ENCODE measurements around the gene ACOT7.
"Not testable (repeated sequence)": the region's sequence is repeated elsewhere in the genome, so short reads cannot be mapped to it uniquely, and the experiment has no call there.

ACOT7 gene

GRCh38 chr1:6373961-6374720 lies 19.4 kb downstream of the ACOT7 start:
- no peak for DNase-seq
- intact Hi-C loops (cut with DNase I), result no loop called here

DNA sequence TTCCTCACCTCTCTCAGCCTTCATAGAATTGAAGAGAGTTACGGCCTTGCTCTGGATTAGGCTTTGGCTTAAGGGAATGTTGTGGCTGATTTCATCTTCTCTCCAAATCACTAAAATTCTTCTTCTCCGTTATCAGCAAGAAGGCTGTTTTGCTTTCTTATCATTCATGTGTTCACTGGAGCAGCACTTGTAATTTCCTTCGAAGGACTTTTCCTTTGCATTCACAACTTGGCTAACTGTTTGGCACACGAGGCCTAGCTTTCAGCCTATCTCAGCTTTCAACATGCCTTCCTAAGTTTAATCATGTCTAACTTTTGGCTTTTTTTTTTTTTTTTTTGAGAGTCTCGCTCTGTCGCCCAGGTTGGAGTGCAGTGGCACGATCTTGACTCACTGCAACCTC lies 21.3 kb downstream of the ACOT7 start:
- DNase-seq; intact Hi-C loops (cut with DNase I): not testable (repeated sequence)

DNA sequence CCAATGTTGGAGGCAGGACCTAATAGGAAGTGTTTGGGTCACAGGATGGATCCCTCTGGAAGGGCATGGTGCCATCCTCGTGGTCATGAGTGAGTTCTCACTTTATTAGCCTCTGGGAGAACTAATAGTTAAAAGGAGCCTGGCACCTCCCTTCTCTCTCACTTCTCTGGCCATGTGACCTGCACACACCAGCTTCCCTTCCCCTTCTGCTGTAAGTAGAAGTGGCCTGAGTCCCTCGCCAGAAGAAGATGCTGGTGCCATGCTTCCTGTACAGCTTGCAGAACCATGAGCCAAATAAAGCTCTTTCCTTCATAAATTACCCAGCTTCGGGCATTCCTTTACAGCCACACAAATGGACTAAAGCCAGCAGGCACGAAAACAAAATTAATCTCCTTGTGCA lies 23.6 kb downstream of the ACOT7 start:
- intact Hi-C loops (cut with DNase I), result no loop called here
- DNase-seq, result no peak

GRCh38 chr1:6367381-6368012 lies 26.1 kb downstream of the ACOT7 start:
- peak in 13 of 42 donors; percentile 16 to 62 (median 36) for DNase-seq
- intact Hi-C loops (cut with DNase I), result no loop called here

DNA sequence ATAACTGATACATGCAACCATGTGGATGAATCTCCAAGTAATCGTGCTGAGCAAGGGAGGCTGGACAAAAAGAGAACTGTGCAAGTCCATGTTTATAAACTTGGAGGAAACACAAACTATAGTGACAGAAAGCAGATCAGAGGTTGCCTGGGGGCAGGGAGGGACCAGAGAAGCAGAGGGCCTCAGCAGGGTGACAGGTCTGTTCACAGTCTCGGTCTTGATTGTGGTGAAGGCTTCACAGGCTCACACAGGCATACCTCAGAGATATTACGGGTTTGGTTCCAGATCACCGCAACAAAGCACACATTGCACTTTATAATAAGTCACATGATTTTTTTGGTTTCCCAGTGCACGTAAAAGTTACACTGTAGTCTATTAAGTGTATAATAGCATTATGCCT lies 28.5 kb downstream of the ACOT7 start:
- intact Hi-C loops (cut with DNase I), result no loop called here
- DNase-seq, result no peak

DNA sequence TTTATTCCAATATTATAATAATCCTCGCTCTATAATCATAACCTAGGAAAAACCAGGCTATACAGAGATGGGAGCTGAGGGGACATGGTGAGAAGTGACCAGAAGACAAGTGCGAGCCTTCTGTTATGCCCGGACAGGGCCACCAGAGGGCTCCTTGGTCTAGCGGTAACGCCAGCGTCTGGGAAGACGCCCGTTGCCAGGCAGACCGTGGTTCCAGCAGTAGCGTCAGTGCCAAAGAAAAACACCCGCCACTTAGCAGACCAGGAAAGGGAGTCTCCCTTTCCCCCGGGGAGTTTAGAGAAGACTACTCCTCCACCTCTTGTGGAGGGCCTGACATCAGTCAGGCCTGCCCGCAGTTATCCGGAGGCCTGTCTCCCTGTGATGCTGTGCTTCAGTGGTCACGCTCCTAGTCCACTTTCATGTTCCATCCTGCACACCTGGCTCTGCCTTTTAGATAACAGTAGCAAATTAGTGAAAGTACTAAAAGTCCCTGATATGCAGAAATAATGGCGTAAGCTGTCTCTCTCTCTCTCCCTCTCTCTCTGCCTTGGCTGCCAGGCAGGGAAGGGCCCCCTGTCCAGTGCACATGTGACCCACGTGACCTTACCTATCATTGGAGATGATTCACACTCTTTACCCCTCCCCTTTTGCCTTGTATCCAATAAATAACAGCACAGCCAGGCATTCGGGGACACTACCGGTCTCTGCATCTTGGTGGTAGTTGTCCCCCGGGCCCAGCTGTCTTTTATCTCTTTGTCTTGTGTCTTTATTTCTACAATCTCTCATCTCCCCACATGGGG lies 30.3 kb downstream of the ACOT7 start:
- intact Hi-C loops (cut with DNase I), result loop anchor here (5.0 kb wide), 1 partner anchor 44 kb away; no protein-coding TSS in a partner anchor
- DNase-seq, result peak; percentile 35 to 88 (median 74)

DNA sequence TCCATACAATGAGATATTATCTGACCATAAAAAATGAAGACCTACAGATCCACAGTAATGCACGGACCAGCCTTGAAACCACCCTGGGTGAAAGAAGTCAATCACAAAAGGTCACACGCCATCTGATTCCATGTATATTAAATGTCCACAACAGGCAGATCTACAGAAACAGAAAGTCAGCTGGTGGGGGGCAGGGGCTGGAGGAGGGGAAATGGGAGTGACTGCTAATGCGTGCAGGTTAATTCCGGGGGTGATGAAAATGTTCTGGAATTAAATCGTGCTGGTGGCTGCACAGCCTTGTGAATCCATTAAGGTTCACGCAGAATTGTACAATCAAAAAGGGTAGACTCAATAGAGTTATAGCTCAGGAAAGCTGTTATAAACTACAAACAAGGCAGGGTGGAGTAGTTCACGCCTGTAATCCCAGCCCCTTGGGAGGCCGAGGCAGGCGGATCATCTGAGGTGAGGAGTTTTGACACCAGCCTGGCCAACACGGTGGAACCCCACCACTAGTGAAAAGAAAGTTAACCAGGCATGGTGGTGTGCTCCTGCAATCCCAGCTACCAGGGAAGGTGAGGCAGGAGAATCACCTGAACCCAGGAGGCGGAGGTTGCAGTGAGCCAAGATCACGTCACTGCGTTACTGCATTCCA lies 32.3 kb downstream of the ACOT7 start:
- DNase-seq, result no peak
- intact Hi-C loops (cut with DNase I), result loop anchor here (5.0 kb wide), 1 partner anchor 46 kb away; no protein-coding TSS in a partner anchor

DNA sequence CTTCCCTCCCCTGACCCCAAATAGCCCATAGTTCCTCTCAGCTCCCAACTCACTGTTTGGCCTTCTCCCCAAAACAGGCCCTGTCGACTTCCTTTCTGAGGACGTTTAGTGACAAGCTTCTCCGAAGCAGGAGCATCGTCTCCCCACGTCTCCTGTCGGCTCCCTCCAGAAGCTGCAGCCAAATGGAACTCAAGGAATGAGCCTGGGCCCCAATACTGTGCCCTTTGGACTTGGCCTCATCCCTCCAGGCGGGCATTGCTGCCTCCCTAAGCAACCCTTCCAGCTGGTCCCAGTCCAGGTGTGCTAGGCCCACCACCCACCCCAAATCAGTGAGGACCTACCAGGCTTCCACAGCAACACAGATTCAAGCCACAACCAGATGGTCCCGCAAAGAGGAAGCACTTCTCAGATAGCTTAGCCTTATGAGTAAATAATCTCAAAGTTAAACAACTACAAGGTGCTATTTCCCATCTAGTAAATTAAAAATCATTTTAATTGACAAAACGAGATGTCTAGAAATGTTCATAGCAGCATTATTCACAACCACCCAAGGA lies 33.0 kb downstream of the ACOT7 start:
- intact Hi-C loops (cut with DNase I), result loop anchor here (5.0 kb wide), 1 partner anchor 47 kb away; no protein-coding TSS in a partner anchor
- no peak for DNase-seq

- intact Hi-C loops (cut with DNase I), result loop anchor here (5.0 kb wide), 1 partner anchor 47 kb away; no protein-coding TSS in a partner anchor
- no peak for DNase-seq
Measured at GRCh38 chr1:6360117-6360496, 33.5 kb downstream of the ACOT7 start.

DNA sequence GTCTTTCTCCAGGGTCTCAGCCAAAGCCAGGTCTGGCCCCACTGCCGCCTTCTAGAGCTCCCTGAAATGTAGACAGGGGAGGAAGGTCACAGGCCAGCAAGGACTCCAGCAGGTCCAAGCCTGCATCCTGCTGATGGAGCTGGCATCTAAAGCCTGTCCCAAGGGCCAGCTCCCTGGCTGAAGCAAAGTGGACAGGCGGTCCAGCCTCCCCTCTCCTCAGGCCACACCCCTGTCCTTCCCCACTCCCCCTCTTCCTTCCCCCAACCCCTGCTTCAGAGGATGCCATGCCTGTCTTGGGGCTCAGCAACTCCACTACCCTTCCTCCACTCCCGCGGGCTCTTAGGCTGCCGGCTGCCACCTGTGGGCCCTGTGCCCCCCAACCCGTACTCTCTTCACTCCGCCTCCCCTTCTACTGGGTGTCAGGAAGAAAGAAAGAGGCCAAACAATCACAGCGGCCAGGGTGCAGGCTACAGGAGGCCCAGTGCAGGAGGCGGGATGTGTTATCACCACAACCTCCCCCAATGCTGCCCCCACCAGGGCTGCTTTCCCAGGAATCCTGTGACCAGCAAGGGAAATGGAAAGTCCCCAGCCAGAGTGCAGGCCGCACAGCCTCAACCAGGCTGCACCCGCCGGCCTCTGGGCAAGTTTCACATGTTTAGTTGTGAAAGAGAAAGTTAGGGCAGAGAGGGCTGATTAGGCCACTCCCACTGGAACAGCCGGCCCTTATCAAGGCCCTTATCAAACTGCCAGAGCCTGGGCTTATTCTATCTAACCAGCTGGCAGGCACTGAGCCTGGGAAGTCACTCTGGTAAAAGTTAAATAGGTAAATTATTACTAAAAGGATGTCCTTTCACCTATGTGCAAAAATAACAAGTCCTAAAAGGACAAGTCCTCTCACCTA lies 34.1 kb downstream of the ACOT7 start:
- intact Hi-C loops (cut with DNase I), result loop anchor here (5.0 kb wide), 1 partner anchor 48 kb away; no protein-coding TSS in a partner anchor
- DNase-seq, result no peak

- DNase-seq, result peak in 5 of 42 donors; percentile 15 to 55 (median 26)
- intact Hi-C loops (cut with DNase I), result no loop called here
Measured at GRCh38 chr1:6358757-6359201, 34.8 kb downstream of the ACOT7 start.

- intact Hi-C loops (cut with DNase I), result no loop called here
- DNase-seq, result peak in 6 of 42 donors; percentile 27 to 68 (median 30)
Measured at GRCh38 chr1:6358144-6358624, 35.4 kb downstream of the ACOT7 start.

- intact Hi-C loops (cut with DNase I), result no loop called here
- DNase-seq, result no peak
Measured at GRCh38 chr1:6357243-6357936, 36.2 kb downstream of the ACOT7 start.

DNA sequence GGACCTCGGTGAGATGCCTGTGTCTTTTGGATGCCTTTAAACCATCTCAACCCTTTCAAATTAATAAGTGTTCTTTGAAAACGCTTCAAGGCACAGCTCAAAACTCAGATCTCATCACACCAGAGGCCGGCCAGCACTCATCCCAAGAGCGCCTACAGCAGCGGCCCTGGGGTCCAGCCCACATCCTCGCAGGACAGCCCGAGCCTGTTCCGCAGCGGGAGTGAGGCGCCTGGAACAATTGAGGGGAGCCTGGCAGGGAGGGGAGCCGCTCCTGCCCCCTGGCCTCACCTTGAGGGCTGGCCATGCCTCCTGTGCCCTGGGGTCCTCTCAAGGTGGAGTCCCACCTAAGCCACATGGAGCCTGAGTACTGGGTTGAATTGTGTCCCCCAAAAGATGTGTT lies 37.9 kb downstream of the ACOT7 start:
- no peak for DNase-seq
- intact Hi-C loops (cut with DNase I), result no loop called here

DNA sequence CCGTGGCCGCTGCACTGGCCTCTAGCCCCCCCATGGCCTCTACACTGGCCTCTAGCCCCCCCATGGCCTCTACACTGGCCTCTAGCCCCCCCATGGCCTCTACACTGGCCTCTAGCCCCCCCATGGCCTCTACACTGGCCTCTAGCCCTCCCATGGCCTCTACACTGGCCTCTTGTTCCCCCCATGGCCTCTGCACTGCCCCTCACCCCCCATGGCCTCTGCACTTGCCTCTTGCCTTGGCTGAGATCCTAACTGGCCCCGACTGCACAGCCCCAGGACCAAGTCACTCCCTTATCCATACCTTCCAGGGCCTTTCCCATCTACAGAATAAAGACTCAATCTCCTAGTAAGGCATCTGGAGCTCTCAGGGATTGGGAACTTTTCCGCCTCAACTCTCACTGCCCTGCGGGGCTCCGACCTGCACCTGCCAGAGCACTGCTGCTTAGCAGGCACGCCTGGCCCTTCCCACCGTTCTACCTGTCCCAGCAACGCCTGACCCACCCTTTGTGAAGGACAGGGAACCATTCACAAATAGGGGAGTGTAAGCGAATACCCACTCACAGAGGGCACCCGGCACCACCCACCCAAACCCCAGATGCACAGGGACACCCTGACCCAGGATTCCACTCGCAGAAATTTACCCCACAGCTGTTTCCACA lies 38.8 kb downstream of the ACOT7 start:
- no peak for DNase-seq
- intact Hi-C loops (cut with DNase I), result no loop called here

GRCh38 chr1:6353955-6354658 lies 39.5 kb downstream of the ACOT7 start:
- intact Hi-C loops (cut with DNase I), result no loop called here
- no peak for DNase-seq

Measured in head of caudate nucleus (tissue), 42 donors.